Neuronal stem cell (in vitro differentiated cells): Measurements from ENCODE around the gene NOL3.

Experiments
- DNase-seq: peaks from one replicate; pipeline ENCODE4 v3.0.0-alpha.2; 2013; ENCODE audit warnings: low spot score
- H2AFZ ChIP-seq: one replicate; pipeline ENCODE4 v1.6.1; 2013; ENCODE audit warnings: mild to moderate bottlenecking, low read length, inconsistent platforms
- H2AK5ac ChIP-seq: 2 replicates; pipeline ENCODE4 v1.6.1; 2013; ENCODE audit warnings: low read depth, mild to moderate bottlenecking, inconsistent platforms, low read length, moderate library complexity, mixed read lengths
- H2BK120ac ChIP-seq: 2 replicates; pipeline ENCODE4 v1.6.1; 2013; ENCODE audit warnings: low read depth, mild to moderate bottlenecking, inconsistent platforms, low read length, moderate library complexity, mixed read lengths
- H2BK12ac ChIP-seq: one replicate; pipeline ENCODE4 v1.6.1; 2013; ENCODE audit warnings: low read length, inconsistent platforms
- H2BK15ac ChIP-seq: 2 replicates; pipeline ENCODE4 v1.6.1; 2013; ENCODE audit warnings: mild to moderate bottlenecking, low read length, inconsistent platforms, mixed read lengths
- H2BK5ac ChIP-seq: one replicate; pipeline ENCODE4 v1.6.1; 2013; ENCODE audit warnings: inconsistent platforms, mild to moderate bottlenecking, low read length, moderate library complexity
- H3K14ac ChIP-seq: one replicate; pipeline ENCODE4 v1.6.1; 2013; ENCODE audit warnings: low read length, inconsistent platforms
- H3K18ac ChIP-seq: 2 replicates; pipeline ENCODE4 v1.6.1; 2013; ENCODE audit warnings: low read length, inconsistent platforms
- H3K23ac ChIP-seq: 2 replicates; pipeline ENCODE4 v1.6.1; 2013; ENCODE audit warnings: low read depth, mild to moderate bottlenecking, mixed read lengths, low read length, inconsistent platforms; ENCODE audit not compliant: poor library complexity
- H3K27ac ChIP-seq: replicated peaks from 3 replicates; pipeline ENCODE4 v1.5.1; 2013; ENCODE audit warnings: low read length, inconsistent platforms
- H3K27me3 ChIP-seq, 3 experiments: 2 replicates each; pipeline ENCODE4 v1.6.1; 2013; ENCODE audit warnings: low read length in 3 of 3, mild to moderate bottlenecking in 2 of 3, inconsistent platforms in 1 of 3, low read depth in 1 of 3, mixed read lengths in 1 of 3, moderate library complexity in 1 of 3; ENCODE audit not compliant: control insufficient read depth in 3 of 3, insufficient read depth in 3 of 3
- H3K36me3 ChIP-seq, 2 donors: replicated peaks in 1 of 2; 2 replicates each; pipeline ENCODE4 v1.6.1; 2013; ENCODE audit warnings: low read length in 2 of 2; ENCODE audit not compliant: control insufficient read depth in 2 of 2, insufficient read depth in 2 of 2
- H3K4ac ChIP-seq: 2 replicates; pipeline ENCODE4 v1.6.1; 2013; ENCODE audit warnings: inconsistent platforms, mild to moderate bottlenecking, low read length, moderate library complexity
- H3K4me1 ChIP-seq, 2 donors: 1 replicate in 1 of 2; 2 replicates in 1 of 2; pipeline ENCODE4 v1.6.1; 2013; ENCODE audit warnings: low read length in 2 of 2, low read depth in 1 of 2; ENCODE audit not compliant: control insufficient read depth in 2 of 2, insufficient read depth in 1 of 2
- H3K4me2 ChIP-seq: one replicate; pipeline ENCODE4 v1.6.1; 2013; ENCODE audit warnings: mild to moderate bottlenecking, low read length, inconsistent platforms; ENCODE audit not compliant: insufficient read depth, poor library complexity, severe bottlenecking
- H3K4me3 ChIP-seq, 2 donors: 2 replicates each; pipeline ENCODE4 v1.5.1; 2013; ENCODE audit warnings: low read length in 2 of 2, mild to moderate bottlenecking in 2 of 2, inconsistent platforms in 1 of 2, moderate library complexity in 1 of 2
- H3K79me1 ChIP-seq: one replicate; pipeline ENCODE4 v1.6.1; 2013; ENCODE audit warnings: low read depth, mild to moderate bottlenecking, inconsistent platforms, low read length, moderate library complexity
- H3K9ac ChIP-seq: one replicate; pipeline ENCODE4 v1.6.1; 2013; ENCODE audit warnings: mild to moderate bottlenecking, low read depth, low read length, inconsistent platforms; ENCODE audit not compliant: poor library complexity
- H3K9me3 ChIP-seq, 2 donors: replicated peaks in 1 of 2; 2 replicates each; pipeline versions ENCODE3 to v1.6.1; 2013; ENCODE audit warnings: low read length in 2 of 2, mild to moderate bottlenecking in 2 of 2, inconsistent platforms in 1 of 2, low read depth in 1 of 2, mixed read lengths in 1 of 2, moderate library complexity in 1 of 2; ENCODE audit not compliant: control insufficient read depth in 2 of 2, insufficient read depth in 1 of 2
- H4K8ac ChIP-seq: one replicate; pipeline ENCODE4 v1.6.1; 2013; ENCODE audit warnings: low read depth, mild to moderate bottlenecking, inconsistent platforms, low read length, moderate library complexity
- H4K91ac ChIP-seq: one replicate; pipeline ENCODE4 v1.6.1; 2013; ENCODE audit warnings: low read length, low read depth, mild to moderate bottlenecking, inconsistent platforms; ENCODE audit not compliant: poor library complexity
- WGBS, 2 donors: extraction: QIAGEN DNeasy Blood & Tissue Kit; methylation state at CpG; one replicate each; pipeline ENCODE4 v1.1.7; 2013; ENCODE audit warnings: missing lambda C conversion rate in 2 of 2, mixed read lengths in 1 of 2; ENCODE audit not compliant: insufficient read length in 2 of 2, insufficient replicate concordance in 1 of 2; ENCODE audit errors: extremely low coverage in 2 of 2; 5-methylcytosine and 5-hydroxymethylcytosine counted together

The NOL3 gene

GRCh38 chr16:67173808-67174705 lies 3.7 kb downstream of the NOL3 start:
- peak overlapping the region; percentile 88 for H3K4me2 ChIP-seq
- peak overlapping the region; percentile 8 for H2BK15ac ChIP-seq
- DNase-seq = no peak
- H3K4me3 ChIP-seq = peak overlapping the region; percentile 45 to 70
- no peak overlapping the region for H2BK12ac ChIP-seq
- H3K4me1 ChIP-seq = peaks cover 17 to 26% of the 10 kb centered on the region in 2 donors
- H2AK5ac ChIP-seq = peak overlapping the region; percentile 49
- H3K23ac ChIP-seq = peak overlapping the region; percentile 76
- no peak overlapping the region for H2BK120ac ChIP-seq
- H3K36me3 ChIP-seq = peaks cover 2 to 6% of the 10 kb centered on the region in 2 donors
- H4K91ac ChIP-seq = no peak overlapping the region
- peak overlapping the region; percentile 76 for H3K9ac ChIP-seq
- H4K8ac ChIP-seq = no peak overlapping the region
- no peak overlapping the region for H2BK5ac ChIP-seq
- WGBS, 2 donors = no CpG with 5 or more reads among the region's 71 CpGs
- peaks cover 13 to 93% (median 15%) of the 10 kb centered on the region in 3 experiments for H3K27me3 ChIP-seq
- H3K9me3 ChIP-seq = no peaks in the 10 kb centered on the region
- no peaks in the 10 kb centered on the region for H3K79me1 ChIP-seq
- no peak overlapping the region for H3K27ac ChIP-seq
- H3K4ac ChIP-seq = no peak overlapping the region
- H3K18ac ChIP-seq = peak overlapping the region; percentile 85
- peak overlapping the region; percentile 79 for H3K14ac ChIP-seq
- H2AFZ ChIP-seq = peak overlapping the region; percentile 94

GRCh38 chr16:67174706-67175231 lies 4.4 kb downstream of the NOL3 start:
- Histone ChIP-seq H3K9me3 (no peaks in the 10 kb centered on the region), H3K36me3 (peaks cover 2 to 11% of the 10 kb centered on the region in 2 donors), H2AK5ac (peak overlapping the region; percentile 49), H4K91ac (no peak overlapping the region), H3K4ac (no peak overlapping the region), H2AFZ (peak overlapping the region; percentile 94), H3K4me1 (peaks cover 13 to 23% of the 10 kb centered on the region in 2 donors), H2BK12ac (no peak overlapping the region), H3K23ac (no peak overlapping the region), H3K18ac (peak overlapping the region; percentile 85), H3K4me3 (peak overlapping the region; percentile 12 to 45), H3K4me2 (peak overlapping the region; percentile 88), H3K79me1 (no peaks in the 10 kb centered on the region), H3K9ac (no peak overlapping the region), H4K8ac (no peak overlapping the region), H3K27ac (no peak overlapping the region), H2BK120ac (no peak overlapping the region), H3K14ac (peak overlapping the region; percentile 25), H3K27me3 (peaks cover 9 to 93% (median 12%) of the 10 kb centered on the region in 3 experiments), H2BK15ac (peak overlapping the region; percentile 8), H2BK5ac (peak overlapping the region; percentile 43)
- DNase-seq = no peak
- WGBS, 2 donors = no CpG with 5 or more reads among the region's 31 CpGs

- Histone ChIP-seq H2BK15ac (no peak overlapping the region), H3K9ac (no peak overlapping the region), H3K4me2 (no peak overlapping the region), H3K79me1 (no peaks in the 10 kb centered on the region), H3K4me3 (no peak overlapping the region), H3K4me1 (peaks cover 11 to 14% of the 10 kb centered on the region in 2 donors), H2AK5ac (no peak overlapping the region), H2BK120ac (no peak overlapping the region), H2BK12ac (no peak overlapping the region), H3K18ac (no peak overlapping the region), H2BK5ac (no peak overlapping the region), H3K27ac (no peak overlapping the region), H4K91ac (no peak overlapping the region), H3K36me3 (peaks cover 2 to 19% of the 10 kb centered on the region in 2 donors), H3K23ac (no peak overlapping the region), H2AFZ (no peak overlapping the region), H4K8ac (no peak overlapping the region), H3K9me3 (no peaks in the 10 kb centered on the region), H3K27me3 (peaks cover 9 to 78% (median 10%) of the 10 kb centered on the region in 3 experiments), H3K4ac (no peak overlapping the region), H3K14ac (no peak overlapping the region)
- DNase-seq = no peak
- no CpG with 5 or more reads among the region's 12 CpGs for WGBS, 2 donors
These were observed 6.3 kb downstream of the NOL3 start for GRCh38 chr16:67176662-67177061.
